H1 (cell line): ENCODE results near the gene NDUFB4. TPM values are rescaled to one million over a fixed set of nuclear protein-coding genes. Genes with fewer than 3 reads are reported as not detected.

ENCODE experiments used
- CTCF ChIA-PET: fragments of 300-600 bp; sonication (Branson Sonifier 250); formaldehyde crosslinking; loops from one replicate; lab custom pipeline; 2021; ENCODE audit not compliant: partially characterized antibody; lab: Charles Lee
- POLR2A ChIA-PET: fragments of 300-600 bp; sonication (Branson Sonifier 250); formaldehyde crosslinking; loops from one replicate; lab custom pipeline; 2021; ENCODE audit warnings: inconsistent platforms; ENCODE audit not compliant: partially characterized antibody; lab: Charles Lee
- DNase-seq, 2 experiments: peaks; one replicate each; pipeline versions ENCODE4 v3.0.0 to v3.0.0-alpha.2; 2010 to 2022; ENCODE audit warnings: low spot score in 2 of 2, low read depth in 1 of 2, mixed read lengths in 1 of 2
- FAIRE-seq: peaks from 2 replicates; lab custom pipeline; 2011; peaks lifted over from hg19 to GRCh38; lab: Jason Lieb, UNC
- H2AFZ ChIP-seq: 2 replicates; pipeline ENCODE4 v1.8.1; 2012; ENCODE audit warnings: low read length, inconsistent platforms
- H2AK5ac ChIP-seq: 2 replicates; pipeline ENCODE4 v1.6.1; 2013; ENCODE audit warnings: low read depth, low read length
- H2BK120ac ChIP-seq: replicated peaks from 2 replicates; pipeline ENCODE3; 2013; ENCODE audit warnings: low read depth, low read length, inconsistent platforms
- H2BK12ac ChIP-seq: 2 replicates; pipeline ENCODE4 v1.6.1; 2013; ENCODE audit warnings: low read depth, low read length
- H2BK15ac ChIP-seq: 2 replicates; pipeline ENCODE4 v1.6.1; 2013; ENCODE audit warnings: low read length
- H2BK20ac ChIP-seq: 2 replicates; pipeline ENCODE4 v1.6.1; 2013; ENCODE audit warnings: low read length
- H2BK5ac ChIP-seq: 2 replicates; pipeline ENCODE4 v1.6.1; 2013; ENCODE audit warnings: low read depth, low read length
- H3K14ac ChIP-seq: 2 replicates; pipeline ENCODE4 v1.6.1; 2013; ENCODE audit warnings: inconsistent platforms; ENCODE audit not compliant: insufficient read length
- H3K18ac ChIP-seq: 2 replicates; pipeline ENCODE4 v1.6.1; 2013; ENCODE audit warnings: low read length; ENCODE audit errors: extremely low read depth
- H3K23ac ChIP-seq: 2 replicates; pipeline ENCODE4 v1.6.1; 2013; ENCODE audit warnings: inconsistent platforms; ENCODE audit not compliant: insufficient read length
- H3K23me2 ChIP-seq: 2 replicates; pipeline ENCODE4 v1.6.1; 2013; ENCODE audit warnings: low read depth, low read length
- H3K27ac ChIP-seq: 2 replicates; pipeline ENCODE4 v1.6.1; 2011; ENCODE audit warnings: low read depth, low read length, inconsistent platforms
- H3K27me3 ChIP-seq, 4 experiments: replicated peaks in 1 of 4; 1 replicate in 1 of 4; 2 replicates in 3 of 4; pipeline versions ENCODE4 v1.6.1 to v1.8.1; 2011 to 2013; ENCODE audit warnings: low read length in 3 of 4, mild to moderate bottlenecking in 3 of 4, inconsistent platforms in 2 of 4, mixed read lengths in 2 of 4, moderate library complexity in 1 of 4; ENCODE audit not compliant: control insufficient read depth in 3 of 4, insufficient read depth in 3 of 4; ENCODE audit errors: extremely low read depth in 1 of 4
- H3K36me3 ChIP-seq, 4 experiments: 2 replicates each; pipeline versions ENCODE4 v1.6.1 to v1.8.1; 2011 to 2013; ENCODE audit warnings: mild to moderate bottlenecking in 4 of 4, low read length in 3 of 4, moderate library complexity in 2 of 4, control low read depth in 1 of 4, inconsistent platforms in 1 of 4; ENCODE audit not compliant: insufficient read depth in 4 of 4, control insufficient read depth in 2 of 4
- H3K4ac ChIP-seq: replicated peaks from 2 replicates; pipeline ENCODE3; 2013; ENCODE audit warnings: low read length, low read depth, mixed read lengths, inconsistent platforms; ENCODE audit not compliant: insufficient read length
- H3K4me1 ChIP-seq, 4 experiments: replicated peaks in 1 of 4; 1 replicate in 1 of 4; 2 replicates in 3 of 4; pipeline versions ENCODE4 v1.6.1 to v1.8.1; 2011 to 2013; ENCODE audit warnings: low read length in 3 of 4, inconsistent platforms in 2 of 4, mixed read lengths in 1 of 4; ENCODE audit not compliant: insufficient read depth in 4 of 4, control insufficient read depth in 3 of 4
- H3K4me2 ChIP-seq, 2 experiments: 2 replicates each; pipeline versions ENCODE4 v1.6.1 to v1.8.1; 2011 to 2013; ENCODE audit warnings: low read depth in 2 of 2, low read length in 2 of 2, control low read depth in 1 of 2, inconsistent platforms in 1 of 2, mild to moderate bottlenecking in 1 of 2; ENCODE audit not compliant: insufficient read depth in 1 of 2
- H3K4me3 ChIP-seq, 4 experiments: fragments of 200-600, 300-600 bp in 1 of 4; sonication (generic), shearing (Covaris generic), sonication (Bioruptor Twin) in 1 of 4; 2 replicates each; pipeline versions ENCODE4 v1.5.1 to v1.8.1; 2011 to 2016; ENCODE audit warnings: low read length in 4 of 4, low read depth in 3 of 4, control low read depth in 2 of 4, inconsistent platforms in 2 of 4, mild to moderate bottlenecking in 2 of 4, mixed read lengths in 1 of 4, moderate library complexity in 1 of 4; ENCODE audit not compliant: insufficient read depth in 2 of 4; ENCODE audit errors: extremely low read depth in 1 of 4
- H3K56ac ChIP-seq: replicated peaks from 2 replicates; pipeline ENCODE3; 2013; ENCODE audit warnings: low read depth, mild to moderate bottlenecking, mixed read lengths, low read length, inconsistent platforms; ENCODE audit not compliant: insufficient read length
- H3K79me1 ChIP-seq: 2 replicates; pipeline ENCODE4 v1.6.1; 2013; ENCODE audit warnings: low read depth, low read length, control low read depth
- H3K79me2 ChIP-seq, 2 experiments: 2 replicates each; pipeline versions ENCODE4 v1.6.1 to v1.8.1; 2012 to 2013; ENCODE audit warnings: low read length in 2 of 2, mild to moderate bottlenecking in 2 of 2, inconsistent platforms in 1 of 2; ENCODE audit not compliant: insufficient read depth in 2 of 2, control insufficient read depth in 1 of 2
- H3K9ac ChIP-seq, 4 experiments: replicated peaks in 1 of 4; 1 replicate in 1 of 4; 2 replicates in 3 of 4; pipeline versions ENCODE4 v1.6.1 to v1.8.1; 2011 to 2013; ENCODE audit warnings: low read depth in 3 of 4, low read length in 3 of 4, control low read depth in 2 of 4, mild to moderate bottlenecking in 2 of 4, moderate library complexity in 2 of 4, inconsistent platforms in 1 of 4; ENCODE audit errors: extremely low read depth in 1 of 4
- H3K9me3 ChIP-seq, 2 experiments: 2 replicates each; pipeline versions ENCODE4 v1.6.1 to v1.8.1; 2012 to 2013; ENCODE audit warnings: mild to moderate bottlenecking in 2 of 2, moderate library complexity in 2 of 2, control low read depth in 1 of 2, inconsistent platforms in 1 of 2, low read depth in 1 of 2, low read length in 1 of 2, mixed read lengths in 1 of 2; ENCODE audit not compliant: insufficient read depth in 2 of 2
- H4K20me1 ChIP-seq, 2 experiments: replicated peaks in 1 of 2; 2 replicates each; pipeline versions ENCODE3 to v1.8.1; 2011 to 2013; ENCODE audit warnings: inconsistent platforms in 2 of 2, low read length in 2 of 2, mild to moderate bottlenecking in 1 of 2; ENCODE audit not compliant: insufficient read depth in 2 of 2, control insufficient read depth in 1 of 2
- H4K5ac ChIP-seq: 2 replicates; pipeline ENCODE4 v1.6.1; 2013; ENCODE audit warnings: low read length, low read depth, mixed read lengths, inconsistent platforms; ENCODE audit not compliant: insufficient read length
- H4K8ac ChIP-seq: 2 replicates; pipeline ENCODE4 v1.8.0; 2013; ENCODE audit warnings: mild to moderate bottlenecking, moderate library complexity, low read length, inconsistent platforms; ENCODE audit not compliant: insufficient read depth; ENCODE audit errors: extremely low read depth
- H4K91ac ChIP-seq: replicated peaks from 2 replicates; pipeline ENCODE3; 2013; ENCODE audit warnings: low read length, mixed read lengths, inconsistent platforms; ENCODE audit not compliant: insufficient read length
- BCL11A ChIP-seq, 2 experiments: IDR thresholded peaks; one replicate each; pipeline ENCODE4 v1.6.1; 2011; ENCODE audit warnings: low read depth in 2 of 2, low read length in 2 of 2, mild to moderate bottlenecking in 2 of 2
- CHD1 ChIP-seq: IDR thresholded peaks from 2 replicates; pipeline ENCODE4 v1.6.1; 2012; ENCODE audit warnings: low read depth, low read length, improper control_type of control experiment
- HDAC6 ChIP-seq: IDR thresholded peaks from one replicate; pipeline ENCODE4 v1.7.1; 2012; ENCODE audit warnings: low read depth, mild to moderate bottlenecking, inconsistent platforms, low read length, moderate library complexity
- KDM4A ChIP-seq: IDR thresholded peaks from one replicate; pipeline ENCODE4 v1.7.1; 2012; ENCODE audit warnings: low read depth, mild to moderate bottlenecking, moderate library complexity, low read length, inconsistent platforms; ENCODE audit not compliant: severe bottlenecking
- KDM5A ChIP-seq: fragments of 200-600 bp; IDR thresholded peaks from 2 replicates; pipeline ENCODE4 v1.7.1; 2012; ENCODE audit warnings: mild to moderate bottlenecking, low read length, inconsistent platforms, mixed read lengths
- MAFK ChIP-seq: IDR thresholded peaks from 2 replicates; pipeline ENCODE4 v1.6.1; 2012; ENCODE audit warnings: low read depth, mild to moderate bottlenecking, improper control_type of control experiment, low read length
- MAX ChIP-seq: IDR thresholded peaks from 2 replicates; pipeline ENCODE4 v1.6.1; 2012; ENCODE audit warnings: inconsistent platforms
- NANOG ChIP-seq: IDR thresholded peaks from 2 replicates; pipeline ENCODE4 v1.6.1; 2011; ENCODE audit warnings: low read length, low read depth, mild to moderate bottlenecking, inconsistent platforms; ENCODE audit not compliant: insufficient read depth, poor library complexity, severe bottlenecking
- RFX5 ChIP-seq: IDR thresholded peaks from 2 replicates; pipeline ENCODE4 v1.6.1; 2011; ENCODE audit warnings: low read depth, low read length, improper control_type of control experiment, borderline replicate concordance
- USF2 ChIP-seq: IDR thresholded peaks from 2 replicates; pipeline ENCODE4 v1.6.1; 2011; ENCODE audit warnings: low read length, improper control_type of control experiment
- WGBS, 2 experiments: shearing (Covaris generic) in 1 of 2; methylation state at CpG; one replicate each; pipeline versions ENCODE4 v1.1.6 to v1.1.7; 2013 to 2015; ENCODE audit warnings: low lambda C conversion rate in 2 of 2, mixed read lengths in 2 of 2, inconsistent platforms in 1 of 2, low coverage in 1 of 2, missing lambda C conversion rate in 1 of 2; ENCODE audit not compliant: insufficient replicate concordance in 2 of 2, insufficient coverage in 1 of 2, insufficient read length in 1 of 2; ENCODE audit errors: extremely low coverage in 1 of 2, missing lambda C conversion rate in 1 of 2; 5-methylcytosine and 5-hydroxymethylcytosine counted together
- polyA plus RNA-seq, 7 experiments: library from polyadenylated mRNA; depleted of rRNA in 3 of 7; stranded (reverse) in 5 of 7; unstranded in 2 of 7; fragments of >200 nt in 5 of 7; fragments of 200-250 nt in 2 of 7; gene quantifications; 1 replicate in 5 of 7; 2 replicates in 1 of 7; 4 replicates in 1 of 7; pipeline versions ENCODE4 v1.2.1 to v1.2.3, GENCODE V29; 2011 to 2013; ENCODE audit warnings: missing spikeins in 2 of 7, mixed read lengths in 2 of 7
- total RNA-seq: library from RNA; stranded (reverse); fragmentation: NEBNext Ultra II Directional; extraction: Animal tissue kit (Norgen Biotek cat#: 25700); gene quantifications from 2 replicates; pipeline ENCODE4 v1.2.1, GENCODE V29; 2021

NDUFB4 gene
- total and polyA plus RNA-seq, 2 of the 8 experiments (the other 6 are each of a cell fraction or from before 2014, with no cell fraction given), result 184 to 382 TPM

GRCh38 chr3:120555657-120556509 is 40.3 kb upstream of the NDUFB4 start:
- no peak overlapping the region for H4K91ac ChIP-seq
- H3K18ac ChIP-seq, result no peak overlapping the region
- no peak overlapping the region for H3K4me3 ChIP-seq
- 92% methylated on average over 5 of the region's 7 CpGs; no CpG with 5 or more reads in 1 of the 2 experiments for WGBS, 2 experiments
- no peak overlapping the region for H2BK120ac ChIP-seq
- no peak overlapping the region; the same call in 1 of the 2 replicates for H2BK5ac ChIP-seq
- ChIA-PET CTCF (interaction anchor here (0.6 to 7.2 kb wide), 8 partner anchors 33 to 1189 kb away, joined by 3 to 130 read pairs (median 4); no protein-coding TSS in a partner anchor), POLR2A (interaction anchor here (1.2 to 4.2 kb wide), 2 partner anchors 106 to 137 kb away, joined by 4 to 29 read pairs; no protein-coding TSS in a partner anchor)
- H3K27me3 ChIP-seq, result peaks cover 0 to 3% (median 0%) of the 10 kb centered on the region in 4 experiments; a peak in 2 of 7 replicates
- 0 out of 4 replicates have a peak, but pooled peaks cover 0 to 2% of the 10 kb centered on the region in 2 experiments for H3K9me3 ChIP-seq
- no peak overlapping the region for H3K27ac ChIP-seq
- H3K9ac ChIP-seq, result no peak overlapping the region
- H3K79me1 ChIP-seq, result no peaks in the 10 kb centered on the region
- no peaks in the 10 kb centered on the region for H3K79me2 ChIP-seq
- H4K20me1 ChIP-seq, result no peaks in the 10 kb centered on the region
- H2BK20ac ChIP-seq, result no peak overlapping the region
- no peaks in the 10 kb centered on the region for H3K36me3 ChIP-seq
- H2BK15ac ChIP-seq, result no peak overlapping the region
- H2AK5ac ChIP-seq, result no peak overlapping the region
- no peak overlapping the region for H4K8ac ChIP-seq
- no peak overlapping the region for H4K5ac ChIP-seq
- no peak overlapping the region for H2BK12ac ChIP-seq
- H3K14ac ChIP-seq, result no peak overlapping the region
- H3K56ac ChIP-seq, result no peak overlapping the region
- no peak overlapping the region for H3K23ac ChIP-seq
- FAIRE-seq, result no peak
- H3K4me2 ChIP-seq, result no peak overlapping the region
- DNase-seq, result no peak
- H2AFZ ChIP-seq, result no peak overlapping the region
- H3K4ac ChIP-seq, result no peak overlapping the region
- peaks cover 6% of the 10 kb centered on the region for H3K23me2 ChIP-seq
- peaks cover 2 to 9% (median 4%) of the 10 kb centered on the region in 4 experiments; a peak in 6 of 7 replicates for H3K4me1 ChIP-seq
- TF ChIP-seq MAFK (no peak), HDAC6 (no peak), NANOG (no peak), MAX (no peak), BCL11A (IDR thresholded peaks at IDR 0.05; ENCODE audit: low read depth in 2 of 2, low read length in 2 of 2) (no peak), KDM5A (no peak), USF2 (no peak), CHD1 (no peak), RFX5 (no peak), KDM4A (no peak)
